ENCODE measurements around the gene FOLR3. TPM values are rescaled to one million over a fixed set of nuclear protein-coding genes. Genes with fewer than 3 reads are reported as not detected.

FOLR3 gene
- polyA plus RNA-seq, 1 of the 3 experiments (the other 2 are of a cell fraction), result not detected

- Histone ChIP-seq H3K9me3 (no peaks in the 10 kb centered on the region), H3K79me2 (ENCODE audit: insufficient read depth) (peaks cover 22% of the 10 kb centered on the region), H3K4me1 (ENCODE audit: control insufficient read depth in 1 of 2, insufficient read depth in 2 of 2, low read depth in 1 of 2, low read length in 1 of 2) (peaks cover 4 to 24% of the 10 kb centered on the region in 2 experiments; a peak in 2 of 4 replicates), H3K27ac (ENCODE audit: low read depth in 2 of 2, low read length in 1 of 2) (no peak within 1 kb of the TSS), H3F3A (replicated peaks; ENCODE audit: insufficient read depth) (peaks cover 9% of the 10 kb centered on the region), H3K4me2 (no peak within 1 kb of the TSS), H3K4me3 (ENCODE audit: low read depth in 2 of 2, low read length in 1 of 2) (no peak within 1 kb of the TSS), H3K9ac (no peak within 1 kb of the TSS), H2AFZ (ENCODE audit: low read depth) (no peak within 1 kb of the TSS), H3K9me2 (no peaks in the 10 kb centered on the region), H4K20me1 (ENCODE audit: insufficient read depth) (no peaks in the 10 kb centered on the region), H3K27me3 (ENCODE audit: insufficient read depth) (no peaks in the 10 kb centered on the region), H3K36me3 (replicated peaks in 1 of 2; ENCODE audit: control insufficient read depth in 1 of 2, insufficient read depth in 2 of 2, low read length in 1 of 2) (peaks cover 5 to 9% of the 10 kb centered on the region in 2 experiments)
- no peak for TF ChIP-seq RAD21 (IDR thresholded peaks at IDR 0.05; ENCODE audit: low read length)
- TF ChIP-seq RCOR1 (IDR thresholded peaks at IDR 0.05; ENCODE audit: low read length), result no peak
- TF ChIP-seq FOXJ3 (CRISPR knock-in tag; IDR thresholded peaks at IDR 0.05), result no peak
- no peak for TF ChIP-seq RXRA (IDR thresholded peaks at IDR 0.05; ENCODE audit: borderline replicate concordance, low read depth)
- no peak for TF ChIP-seq GATA2 (CRISPR knock-in tag; IDR thresholded peaks at IDR 0.05)
- TF ChIP-seq GABPA (IDR thresholded peaks at IDR 0.05; ENCODE audit: low read depth), result no peak
- no peak for TF ChIP-seq NRF1 (IDR thresholded peaks at IDR 0.05; ENCODE audit: low read depth, low read length)
- no peak for TF ChIP-seq SIN3A (IDR thresholded peaks at IDR 0.05; ENCODE audit: borderline replicate concordance, low read depth, low read length)
- no peak for TF ChIP-seq FOXM1 (IDR thresholded peaks at IDR 0.05; ENCODE audit: low read depth)
- TF ChIP-seq MXI1 (IDR thresholded peaks at IDR 0.05; ENCODE audit: low read depth, low read length), result no peak
- TF ChIP-seq CHD2 (IDR thresholded peaks at IDR 0.05; ENCODE audit: low read length, partially characterized antibody), result no peak
- no peak for TF ChIP-seq NFIC (IDR thresholded peaks at IDR 0.05; ENCODE audit: borderline replicate concordance)
- TF ChIP-seq CTCF (IDR thresholded peaks at IDR 0.05), result no peak
- TF ChIP-seq USF1 (IDR thresholded peaks at IDR 0.05; ENCODE audit: borderline replicate concordance, low read depth), result no peak
- no peak for TF ChIP-seq FOSL2 (IDR thresholded peaks at IDR 0.05; ENCODE audit: borderline replicate concordance, low read depth)
- TF ChIP-seq JUND (IDR thresholded peaks at IDR 0.05), result no peak
- no peak for TF ChIP-seq TAF1 (IDR thresholded peaks at IDR 0.05; ENCODE audit: borderline replicate concordance, low read depth, low read length)
- no peak for TF ChIP-seq EZH2phosphoT487 (IDR thresholded peaks at IDR 0.05; ENCODE audit: borderline replicate concordance, low read depth)
- DNase-seq, result no peak
- CTCF ChIA-PET, result interaction anchor here (2.1 kb wide), 1 partner anchor 15 kb away, joined by 6 read pairs; no protein-coding TSS in a partner anchor
- POLR2A ChIA-PET, result no interaction called here
- 100% methylated on average over 8 of the region's 14 CpGs for WGBS (ENCODE audit: low lambda C conversion rate)
Measured at GRCh38 chr11:72105888-72106287, 29.6 kb upstream of the FOLR3 start, which contains the start of gene TOMT. Gene TOMT, plus strand, starts transcription at chr11:72105924. Its CDS starts 28 bp downstream, at chr11:72105952.

Data from SK-N-SH (cell line).